NCI-H2196 treated with DMSO at 0.1 percent for 48 hours (cell line): ENCODE data around the gene D2HGDH.
"Not testable (repeated sequence)": the region's sequence is repeated elsewhere in the genome, so short reads cannot be mapped to it uniquely, and the experiment has no call there.

Source experiments
- DNase-seq: peaks from one replicate; lab custom pipeline; 2025; ENCODE audit not compliant: unreplicated experiment; lab: John Stamatoyannopoulos, UW

D2HGDH gene

GRCh38 chr2:241724975-241725870, 9.2 kb upstream of the D2HGDH start:
- DNase-seq: no peak

- no peak for DNase-seq
These were observed 8.0 kb upstream of the D2HGDH start for GRCh38 chr2:241726459-241726858.

- no peak for DNase-seq
These were observed 6.4 kb upstream of the D2HGDH start for GRCh38 chr2:241728000-241728399.

- no peak for DNase-seq
These were observed 5.8 kb upstream of the D2HGDH start for GRCh38 chr2:241728627-241729026.

- no peak for DNase-seq
These were observed 4.6 kb upstream of the D2HGDH start for GRCh38 chr2:241729868-241730267.

GRCh38 chr2:241730671-241731293, 3.6 kb upstream of the D2HGDH start:
- no peak for DNase-seq

- DNase-seq: not testable (repeated sequence)
These were observed 1.8 kb upstream of the D2HGDH start for GRCh38 chr2:241732513-241733186.

GRCh38 chr2:241733391-241734207, 831 bp upstream of the D2HGDH start:
- no peak for DNase-seq

- DNase-seq: no peak
These were observed 293 bp upstream of the D2HGDH start for GRCh38 chr2:241734208-241734466.

- no peak for DNase-seq
These were observed 1.7 kb downstream of the D2HGDH start for GRCh38 chr2:241736111-241736510.

GRCh38 chr2:241738040-241738686, 3.7 kb downstream of the D2HGDH start:
- DNase-seq: no peak

- DNase-seq: no peak
These were observed 4.7 kb downstream of the D2HGDH start for GRCh38 chr2:241739177-241739576.

- no peak for DNase-seq
These were observed 5.2 kb downstream of the D2HGDH start for GRCh38 chr2:241739651-241740050.

GRCh38 chr2:241741016-241741415, 6.6 kb downstream of the D2HGDH start:
- peak; percentile 33 for DNase-seq

GRCh38 chr2:241742320-241742939, 8.0 kb downstream of the D2HGDH start:
- DNase-seq: no peak

GRCh38 chr2:241743008-241743407, 8.6 kb downstream of the D2HGDH start:
- DNase-seq: not testable (repeated sequence)

GRCh38 chr2:241743620-241744019, 9.2 kb downstream of the D2HGDH start:
- no peak for DNase-seq

GRCh38 chr2:241744028-241744754, 9.8 kb downstream of the D2HGDH start:
- no peak for DNase-seq

GRCh38 chr2:241745276-241745675, 10.8 kb downstream of the D2HGDH start:
- no peak for DNase-seq

GRCh38 chr2:241746084-241746483, 11.7 kb downstream of the D2HGDH start:
- no peak for DNase-seq
